ENCODE results near the gene SLC16A6.

- no peak for TF ChIP-seq CTCF (conservative IDR thresholded peaks at IDR 0.05; ENCODE audit: low read depth, low read length)
- no peak for TF ChIP-seq EZH2 (IDR thresholded peaks at IDR 0.05; ENCODE audit: low read length, unreplicated experiment)
Observed at GRCh38 chr17:68239632-68240366, 51.1 kb downstream of the SLC16A6 start.

Measured in PC-3 (cell line).